ENCODE measurements around the gene CRACDL.

GRCh38 chr2:98747888-98748287 is 188.1 kb downstream of the CRACDL start:
- TF ChIP-seq CTCF (IDR thresholded peaks at IDR 0.05; ENCODE audit: low read depth, low read length, poor library complexity, severe bottlenecking), result no peak
- no peak for TF ChIP-seq EZH2phosphoT487 (IDR thresholded peaks at IDR 0.05; ENCODE audit: borderline replicate concordance, low read length)

Measured in DOHH2 (cell line).